ENCODE results near the gene STRN3.

Gene STRN3

DNA sequence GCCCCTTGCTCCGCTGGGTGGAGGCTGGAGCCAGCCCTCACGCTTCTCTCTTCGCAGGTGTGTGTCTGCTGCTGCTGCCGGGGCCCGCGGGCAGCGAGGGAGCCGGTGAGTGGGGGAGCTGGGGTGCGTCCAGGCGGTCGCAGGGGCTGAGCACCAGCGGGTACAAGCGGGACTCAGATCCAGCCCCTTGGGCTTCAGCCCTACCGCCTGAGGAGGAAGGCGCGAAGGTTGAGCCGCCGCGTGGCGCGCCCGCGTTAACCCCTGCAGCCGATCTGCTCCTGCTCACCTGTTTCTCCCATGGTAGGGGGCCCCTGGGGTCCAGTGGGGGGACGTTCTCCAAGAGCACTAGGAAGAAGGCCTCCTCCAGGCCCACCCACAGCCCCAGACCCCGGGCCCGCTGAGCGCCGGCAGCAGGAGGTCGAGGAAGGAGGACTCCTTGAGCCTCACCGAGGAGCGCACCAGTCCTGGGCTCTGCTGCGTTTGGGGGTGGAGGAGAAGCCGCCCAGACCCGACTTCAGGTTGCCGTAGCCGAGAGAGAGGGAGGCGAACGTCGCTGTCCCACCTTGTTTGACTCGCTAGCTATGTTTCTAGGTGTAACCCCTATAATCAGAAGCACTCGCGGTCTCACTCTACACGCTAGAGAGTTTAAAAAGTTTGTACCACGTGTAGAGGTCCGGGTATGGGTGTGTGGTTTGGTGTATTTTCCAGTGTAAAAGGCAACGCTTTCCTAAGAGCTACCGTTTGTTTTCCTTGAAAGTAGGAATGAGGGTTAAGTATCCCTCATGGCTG, 151.0 kb downstream of the STRN3 start:
- Histone ChIP-seq H3K9me3 (no peaks in the 10 kb centered on the region), H3K4me3 (ENCODE audit: low read depth, low read length) (peak overlapping the region; percentile 66), H3K4me1 (no peaks in the 10 kb centered on the region), H3K27me3 (peaks cover 21% of the 10 kb centered on the region), H3K36me3 (no peaks in the 10 kb centered on the region)
- no peak for TF ChIP-seq CTCF (IDR thresholded peaks at IDR 0.05; ENCODE audit: low read depth, low read length)
- no peak for DNase-seq

DNA sequence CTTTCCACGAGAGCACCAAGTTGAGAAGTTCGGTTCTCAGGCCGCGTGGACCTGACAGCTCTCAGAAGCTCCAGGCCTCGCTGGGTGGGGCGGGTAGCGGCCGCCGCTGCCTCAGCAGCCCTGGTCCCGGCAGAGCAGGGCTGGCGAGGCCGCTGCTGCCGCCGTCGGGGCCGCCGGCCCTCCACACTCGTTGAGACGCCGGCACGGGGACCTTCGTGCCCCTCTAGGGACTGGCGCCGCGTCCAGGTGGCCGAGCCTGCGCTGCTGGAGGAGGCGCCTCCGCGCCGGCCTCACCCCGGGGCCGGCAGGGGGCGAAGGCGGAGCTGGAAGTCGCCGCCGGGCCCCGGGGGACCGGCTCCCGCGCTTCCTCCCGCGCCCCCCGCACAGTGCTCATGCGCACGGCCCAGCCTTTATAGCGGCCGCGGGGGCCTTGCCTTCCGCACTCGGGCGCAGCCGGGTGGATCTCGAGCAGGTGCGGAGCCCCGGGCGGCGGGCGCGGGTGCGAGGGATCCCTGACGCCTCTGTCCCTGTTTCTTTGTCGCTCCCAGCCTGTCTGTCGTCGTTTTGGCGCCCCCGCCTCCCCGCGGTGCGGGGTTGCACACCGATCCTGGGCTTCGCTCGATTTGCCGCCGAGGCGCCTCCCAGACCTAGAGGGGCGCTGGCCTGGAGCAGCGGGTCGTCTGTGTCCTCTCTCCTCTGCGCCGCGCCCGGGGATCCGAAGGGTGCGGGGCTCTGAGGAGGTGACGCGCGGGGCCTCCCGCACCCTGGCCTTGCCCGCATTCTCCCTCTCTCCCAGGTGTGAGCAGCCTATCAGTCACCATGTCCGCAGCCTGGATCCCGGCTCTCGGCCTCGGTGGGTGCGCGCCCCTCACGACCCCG, 151.8 kb downstream of the STRN3 start, which contains the start of gene COCH:
TSS of gene COCH (plus strand) at position 440 of the 879 bp plus-strand sequence. CDS start at position 820, 380 bp downstream.
- peak; percentile 81 for DNase-seq
- peaks cover 21% of the 10 kb centered on the region for H3K27me3 ChIP-seq
- peak within 1 kb of the TSS; percentile 66 for H3K4me3 ChIP-seq (ENCODE audit: low read depth, low read length)
- H3K9me3 ChIP-seq = no peaks in the 10 kb centered on the region
- H3K4me1 ChIP-seq = no peaks in the 10 kb centered on the region
- peak; percentile 39 for TF ChIP-seq CTCF (IDR thresholded peaks at IDR 0.05; ENCODE audit: low read depth, low read length)
- no peaks in the 10 kb centered on the region for H3K36me3 ChIP-seq

- Histone ChIP-seq H3K9me3 (no peaks in the 10 kb centered on the region), H3K4me1 (no peaks in the 10 kb centered on the region), H3K36me3 (no peaks in the 10 kb centered on the region), H3K4me3 (ENCODE audit: low read depth, low read length) (peak overlapping the region; percentile 66), H3K27me3 (peaks cover 21% of the 10 kb centered on the region)
- TF ChIP-seq CTCF (IDR thresholded peaks at IDR 0.05; ENCODE audit: low read depth, low read length) = no peak
- DNase-seq = no peak
Measured at GRCh38 chr14:30873308-30874119, 152.7 kb downstream of the STRN3 start.

DNA sequence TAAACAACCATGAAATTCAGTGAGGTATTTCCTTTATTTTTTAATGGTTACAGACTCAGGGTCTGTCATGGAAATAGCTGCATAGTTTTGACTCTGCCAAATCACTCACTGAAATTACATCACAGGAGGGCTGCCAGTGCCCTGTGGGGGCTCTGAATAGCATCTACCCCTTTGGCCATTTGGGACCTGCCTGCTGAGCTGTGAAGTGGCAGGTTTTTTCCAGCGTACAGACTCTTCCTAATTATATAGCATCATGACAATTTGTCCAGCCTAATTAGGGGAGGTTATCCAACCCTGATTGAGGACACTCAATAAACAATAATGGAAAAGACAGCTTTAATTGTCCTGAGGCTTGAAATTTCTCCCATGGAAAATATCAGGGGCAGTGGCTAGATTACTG, 153.6 kb downstream of the STRN3 start:
- H3K27me3 ChIP-seq = peaks cover 21% of the 10 kb centered on the region
- no peak overlapping the region for H3K4me3 ChIP-seq (ENCODE audit: low read depth, low read length)
- H3K9me3 ChIP-seq = no peaks in the 10 kb centered on the region
- no peak for DNase-seq
- no peaks in the 10 kb centered on the region for H3K36me3 ChIP-seq
- no peaks in the 10 kb centered on the region for H3K4me1 ChIP-seq
- TF ChIP-seq CTCF (IDR thresholded peaks at IDR 0.05; ENCODE audit: low read depth, low read length) = no peak

DNA sequence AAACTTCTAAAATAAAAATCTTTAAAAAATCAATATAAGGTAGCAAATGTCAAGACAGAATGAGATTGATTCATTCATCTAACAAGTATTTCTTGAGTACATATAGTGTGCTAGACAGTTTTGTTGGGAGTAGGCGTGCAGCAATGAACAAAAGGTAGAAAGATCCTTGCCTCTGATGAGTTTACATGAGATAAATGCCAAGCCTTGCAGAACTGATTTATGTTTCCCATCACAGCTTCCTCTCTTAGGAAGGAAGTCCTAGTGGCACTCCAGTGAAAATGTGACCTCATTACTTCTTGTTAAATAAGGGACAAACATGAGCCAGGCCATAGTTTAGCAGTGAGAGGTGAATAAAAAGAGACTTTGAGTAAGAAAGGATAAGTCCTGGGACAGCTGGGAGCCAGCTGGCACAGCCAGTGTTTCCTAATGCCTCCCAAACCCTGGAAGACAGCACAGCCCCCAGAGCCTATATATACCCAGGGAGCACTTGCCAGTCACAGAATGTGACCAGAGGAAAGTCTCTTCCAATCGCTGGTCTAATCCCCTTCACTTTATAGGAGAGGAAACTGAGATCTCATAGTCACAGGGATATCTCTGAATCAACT, 156.5 kb downstream of the STRN3 start:
- H3K4me3 ChIP-seq (ENCODE audit: low read depth, low read length) = no peak overlapping the region
- no peaks in the 10 kb centered on the region for H3K4me1 ChIP-seq
- no peak for DNase-seq
- H3K27me3 ChIP-seq = peaks cover 11% of the 10 kb centered on the region
- H3K36me3 ChIP-seq = no peaks in the 10 kb centered on the region
- H3K9me3 ChIP-seq = no peaks in the 10 kb centered on the region
- TF ChIP-seq CTCF (IDR thresholded peaks at IDR 0.05; ENCODE audit: low read depth, low read length) = no peak

All from BE2C (cell line).